NCI-H128 (cell line): Measurements from ENCODE around the gene GPC5.
"Not testable (repeated sequence)": the region's sequence is repeated elsewhere in the genome, so short reads cannot be mapped to it uniquely, and the experiment has no call there.

Experiments used
- DNase-seq: peaks from one replicate; lab custom pipeline; 2025; ENCODE audit not compliant: unreplicated experiment; lab: John Stamatoyannopoulos, UW

GPC5 gene

DNA sequence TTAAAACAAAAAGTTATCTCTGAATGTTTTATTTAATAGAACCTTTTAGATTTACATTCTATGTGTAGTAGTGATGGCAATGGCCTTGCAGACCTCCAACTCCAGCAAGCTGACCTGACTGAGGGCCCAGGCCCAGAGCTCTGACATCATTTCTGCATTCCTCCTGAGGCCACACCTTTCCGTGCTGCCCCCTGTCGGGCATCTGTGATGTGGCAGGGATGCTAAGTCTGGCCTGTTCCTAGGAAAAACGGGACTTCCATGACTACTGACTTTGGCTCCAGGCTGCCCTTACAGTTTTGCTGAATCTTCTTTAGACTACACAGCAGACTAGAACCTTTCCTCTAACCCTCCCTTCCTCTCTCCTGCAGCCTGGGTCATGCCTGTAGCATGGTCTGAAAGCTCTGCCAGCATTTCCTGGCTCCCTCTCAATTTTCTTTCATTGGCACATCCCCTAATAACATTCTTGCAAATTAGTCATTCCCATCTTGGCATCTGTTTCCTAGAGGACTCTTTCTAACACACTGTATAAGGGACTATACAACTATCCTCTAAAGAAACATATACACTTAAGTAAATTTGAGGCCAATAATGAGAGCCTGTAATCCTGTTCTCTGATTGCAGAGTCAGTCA, 249.1 kb downstream of the GPC5 start:
- no peak for DNase-seq

- no peak for DNase-seq
Observed at GRCh38 chr13:91648012-91648411, 249.6 kb downstream of the GPC5 start.

DNA sequence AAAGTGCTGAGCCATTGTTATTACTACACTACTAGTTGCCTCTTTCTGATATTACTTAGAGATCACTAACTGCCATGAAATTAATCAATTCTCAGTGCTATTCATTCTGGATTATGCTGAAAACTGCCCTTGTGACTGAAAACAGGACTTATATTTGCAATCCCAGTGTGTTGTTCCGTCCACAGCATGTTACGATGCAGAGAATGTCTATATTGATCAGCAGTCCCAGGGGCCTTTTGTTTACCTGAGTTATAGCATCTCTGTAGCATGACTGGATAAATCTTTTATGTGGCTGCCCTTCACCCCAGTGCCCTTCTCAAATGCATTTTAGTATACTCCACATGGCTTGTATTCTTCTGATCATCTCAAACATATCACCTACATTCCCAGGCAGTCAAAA, 251.0 kb downstream of the GPC5 start:
- no peak for DNase-seq

DNA sequence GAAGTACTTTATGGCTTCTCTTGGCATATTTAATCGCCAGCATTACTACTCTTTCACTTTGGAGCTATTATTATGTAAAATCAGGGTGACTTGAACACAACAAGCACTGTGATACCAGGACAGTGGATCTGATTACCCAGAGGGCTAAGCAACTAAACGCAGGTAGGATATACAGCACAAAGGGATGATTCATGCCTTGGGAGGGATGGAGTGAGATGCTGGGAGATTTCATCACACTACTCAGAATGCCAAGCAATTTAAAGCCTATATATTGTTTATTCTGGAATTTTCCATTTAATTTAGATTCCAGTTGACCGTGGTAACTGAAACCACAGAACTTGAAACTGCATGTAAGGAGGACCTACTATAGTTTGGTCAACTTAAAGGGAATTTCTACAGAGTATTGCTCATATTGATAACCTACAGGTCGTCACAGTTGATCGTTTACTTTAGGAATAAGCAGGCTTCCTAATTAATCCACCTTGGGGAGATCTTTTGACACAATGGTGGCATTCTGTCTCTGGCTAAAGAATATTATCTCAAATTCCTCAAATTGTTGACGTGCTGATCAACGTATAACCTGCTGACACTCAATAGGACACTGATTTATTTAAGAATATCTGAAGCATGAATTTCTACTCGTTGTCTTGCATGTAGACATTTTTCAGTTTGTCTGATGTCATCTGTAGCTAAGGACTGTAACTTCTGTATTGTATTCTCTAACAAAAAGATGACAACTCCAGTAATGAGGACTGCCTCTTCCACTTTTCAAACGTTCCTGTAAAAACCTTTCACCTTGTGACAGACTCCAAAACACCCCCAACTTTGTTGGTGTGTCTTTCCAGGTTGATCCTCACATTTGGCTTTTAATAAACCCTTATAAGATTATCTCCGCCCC, 254.2 kb downstream of the GPC5 start:
- no peak for DNase-seq

GRCh38 chr13:91655731-91656130, 257.3 kb downstream of the GPC5 start:
- no peak for DNase-seq

DNA sequence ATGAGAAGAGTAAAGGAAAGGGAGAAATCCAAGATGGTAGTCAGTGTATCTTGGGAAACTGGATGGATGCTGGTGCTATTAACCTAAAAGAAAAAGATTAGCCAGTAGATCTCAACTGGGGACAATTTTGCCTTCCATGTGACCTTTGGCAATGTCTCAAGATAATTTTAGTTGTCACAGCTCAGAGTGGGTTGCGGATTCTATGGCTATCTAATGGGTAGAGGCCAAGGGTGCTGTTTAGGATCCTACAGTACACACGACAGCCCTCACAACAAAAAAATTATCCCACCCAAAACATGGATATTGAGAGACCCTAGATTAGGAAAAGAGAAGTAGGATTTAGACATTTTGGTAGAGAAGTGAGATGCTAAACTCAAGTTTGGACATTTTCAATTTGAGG, 258.9 kb downstream of the GPC5 start:
- no peak for DNase-seq

DNA sequence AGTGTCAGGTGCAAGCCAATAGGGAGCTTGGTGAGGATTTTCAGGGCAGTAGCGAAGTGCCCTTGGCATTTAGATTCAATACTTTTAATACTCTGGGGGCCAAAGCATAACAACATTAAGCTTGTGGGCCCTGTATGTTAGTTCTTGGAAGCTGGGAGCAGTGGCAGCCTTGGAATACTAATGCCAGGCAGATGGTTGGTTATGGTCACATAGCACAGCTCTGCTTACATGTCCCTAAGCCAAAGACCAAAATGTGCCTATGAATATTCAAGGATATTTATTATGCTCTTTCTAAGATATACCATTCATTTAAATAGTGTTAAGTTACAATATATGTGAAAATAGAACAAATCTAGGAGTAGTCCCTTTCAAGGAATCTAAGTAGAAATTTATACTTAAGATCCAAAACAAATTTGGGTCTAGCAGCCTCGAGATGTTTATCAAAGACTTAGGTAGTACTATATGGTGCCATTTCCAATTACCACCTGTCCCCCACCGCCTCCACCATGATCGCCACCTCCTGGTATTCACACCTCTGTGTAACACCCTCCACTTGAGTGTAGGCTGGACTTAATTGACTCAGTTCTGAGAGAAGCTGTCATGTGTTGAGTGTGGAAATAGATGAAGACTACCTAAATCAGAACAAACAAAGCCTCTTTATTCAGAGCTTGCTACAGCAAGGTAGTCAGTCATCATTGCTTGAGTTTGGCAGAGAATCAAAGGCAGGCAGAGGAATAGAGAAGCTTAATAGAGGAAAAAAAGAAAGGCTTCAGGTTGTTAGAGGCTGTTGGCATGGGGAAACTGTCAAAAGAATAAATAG, 261.0 kb downstream of the GPC5 start:
- no peak for DNase-seq

DNA sequence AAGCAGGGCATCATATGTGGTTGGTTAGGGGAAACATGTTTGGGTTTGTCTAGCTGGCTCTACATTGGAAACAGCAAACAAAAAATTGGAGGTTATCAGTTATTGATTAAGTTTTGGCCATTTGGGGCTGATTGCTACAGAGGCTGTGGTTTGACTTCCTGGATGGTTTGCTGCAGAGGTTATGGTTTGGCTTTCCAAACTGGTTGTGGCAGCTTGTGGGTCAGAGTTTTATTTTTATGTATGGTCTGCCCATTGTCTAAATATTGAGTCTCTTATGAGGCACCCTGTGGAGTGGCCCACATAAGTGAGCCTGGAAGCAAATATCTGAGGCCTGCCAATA, 261.6 kb downstream of the GPC5 start:
- DNase-seq, result no peak

- DNase-seq, result no peak
Observed at GRCh38 chr13:91661692-91662490, 263.5 kb downstream of the GPC5 start.

DNA sequence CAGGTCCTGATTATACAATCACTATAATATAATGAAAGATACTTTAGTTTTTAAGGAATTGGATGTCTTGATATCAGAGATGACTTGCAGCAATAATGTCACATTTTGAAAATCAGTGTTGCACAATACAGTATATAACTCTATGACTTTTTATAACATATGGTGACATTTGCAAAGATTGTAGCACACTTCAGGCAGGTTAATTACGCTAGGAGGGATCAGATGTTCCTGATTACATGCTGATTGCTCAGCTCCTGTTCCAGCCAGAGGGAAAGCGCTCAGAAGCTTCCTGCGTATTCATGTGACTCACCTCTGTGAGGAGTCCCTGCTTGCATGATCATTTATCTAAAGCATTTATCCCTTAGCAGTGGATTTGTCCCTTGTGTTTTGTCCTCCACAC, 265.6 kb downstream of the GPC5 start:
- no peak for DNase-seq

DNA sequence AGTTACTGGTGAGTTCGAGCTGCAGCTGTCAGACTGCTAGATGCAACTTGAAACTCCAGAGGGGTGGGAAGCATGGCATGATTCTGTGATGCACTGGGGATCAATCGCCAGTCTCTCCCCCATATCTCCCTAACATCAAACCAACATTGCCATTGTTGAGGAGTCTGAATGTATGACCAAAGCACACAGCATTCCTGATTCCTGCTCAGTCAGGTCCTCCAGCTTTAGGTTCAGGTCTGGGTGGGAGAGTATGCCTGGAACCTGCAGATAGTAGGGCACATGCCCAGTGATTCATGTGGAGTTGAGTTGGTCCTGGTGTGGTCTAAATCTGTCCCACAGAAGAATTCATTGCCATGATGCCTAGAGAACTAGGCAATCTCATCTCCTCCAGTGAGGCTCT, 269.1 kb downstream of the GPC5 start:
- DNase-seq, result no peak

- DNase-seq, result no peak
Observed at GRCh38 chr13:91668866-91669495, 270.6 kb downstream of the GPC5 start.

- not testable (repeated sequence) for DNase-seq
Observed at GRCh38 chr13:91674347-91674746, 275.9 kb downstream of the GPC5 start.

DNA sequence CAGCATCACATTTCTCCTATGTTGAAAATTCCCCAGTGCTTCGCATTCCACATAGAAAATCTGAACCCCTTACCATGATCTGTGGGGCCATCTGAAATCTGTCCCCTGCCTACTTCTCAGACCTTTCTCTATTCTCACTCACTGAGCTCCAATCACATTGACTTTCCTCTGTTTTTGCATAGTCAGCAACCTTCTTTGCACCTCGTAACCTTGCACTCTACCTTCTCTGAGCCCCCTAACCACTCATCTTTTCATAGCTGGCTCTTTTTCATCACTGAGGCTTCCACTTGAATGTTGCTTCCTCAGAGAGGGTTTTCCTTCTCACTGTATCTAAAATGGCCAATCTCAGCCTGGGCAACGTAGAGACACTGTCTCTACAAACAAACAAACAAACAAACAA, 286.3 kb downstream of the GPC5 start:
- DNase-seq, result no peak

GRCh38 chr13:91690944-91691343, 292.5 kb downstream of the GPC5 start:
- DNase-seq, result no peak

- no peak for DNase-seq
Observed at GRCh38 chr13:91693466-91693865, 295.0 kb downstream of the GPC5 start.

GRCh38 chr13:91698308-91698707, 299.9 kb downstream of the GPC5 start:
- DNase-seq, result no peak

- no peak for DNase-seq
Observed at GRCh38 chr13:91698767-91699166, 300.3 kb downstream of the GPC5 start.

GRCh38 chr13:91699863-91700262, 301.4 kb downstream of the GPC5 start:
- no peak for DNase-seq

- DNase-seq, result no peak
Observed at GRCh38 chr13:91701975-91702374, 303.6 kb downstream of the GPC5 start.

DNA sequence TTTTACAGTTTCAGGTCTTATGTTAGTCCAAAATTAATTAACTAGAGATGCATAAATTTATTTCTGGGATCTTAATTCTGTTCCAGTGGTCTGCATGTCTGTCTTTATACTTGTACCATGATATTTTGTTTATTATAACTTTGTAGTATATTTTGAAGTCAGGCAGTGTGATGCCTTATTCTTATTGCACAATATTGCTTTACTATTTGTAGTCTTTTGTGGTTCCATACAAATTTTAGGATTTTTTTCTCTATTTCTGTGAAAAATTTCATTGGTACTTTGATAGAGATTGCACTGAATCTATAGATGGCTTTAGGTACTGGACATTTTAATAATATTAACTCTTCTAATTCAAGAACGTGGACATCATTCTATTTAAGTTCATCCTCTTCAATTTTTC, 304.0 kb downstream of the GPC5 start:
- DNase-seq, result no peak
